NK-92 treated with Interleukin-12 subunit alpha and Interleukin-12 subunit beta, amount 100 ng/mL, for 24 hours (cell line): ENCODE measurements around the gene MARK4.

Source experiments
- DNase-seq: peaks from one replicate; lab custom pipeline; 2025; lab: John Stamatoyannopoulos, UW

MARK4 gene

GRCh38 chr19:45271735-45272108 is 20.7 kb downstream of the MARK4 start:
- DNase-seq = no peak

GRCh38 chr19:45273521-45273855 is 22.4 kb downstream of the MARK4 start:
- no peak for DNase-seq

GRCh38 chr19:45275370-45275971 is 24.4 kb downstream of the MARK4 start:
- no peak for DNase-seq

- no peak for DNase-seq
Observed at GRCh38 chr19:45276284-45276687, 25.2 kb downstream of the MARK4 start.

GRCh38 chr19:45278087-45278486 is 27.0 kb downstream of the MARK4 start:
- DNase-seq = no peak

GRCh38 chr19:45279587-45280192 is 28.6 kb downstream of the MARK4 start:
- no peak for DNase-seq

- DNase-seq = no peak
Observed at GRCh38 chr19:45280471-45280961, 29.4 kb downstream of the MARK4 start.

- no peak for DNase-seq
Observed at GRCh38 chr19:45283443-45284033, 32.5 kb downstream of the MARK4 start.

- no peak for DNase-seq
Observed at GRCh38 chr19:45290381-45290931, 39.4 kb downstream of the MARK4 start.

- no peak for DNase-seq
Observed at GRCh38 chr19:45291834-45292233, 40.8 kb downstream of the MARK4 start.

GRCh38 chr19:45293682-45294081 is 42.6 kb downstream of the MARK4 start:
- DNase-seq = no peak

GRCh38 chr19:45294291-45295029 is 43.4 kb downstream of the MARK4 start:
- no peak for DNase-seq

GRCh38 chr19:45295873-45296272 is 44.8 kb downstream of the MARK4 start:
- DNase-seq = no peak

- DNase-seq = no peak
Observed at GRCh38 chr19:45296355-45296754, 45.3 kb downstream of the MARK4 start.

GRCh38 chr19:45297674-45298073 is 46.6 kb downstream of the MARK4 start:
- DNase-seq = no peak

- DNase-seq = no peak
Observed at GRCh38 chr19:45298264-45298663, 47.2 kb downstream of the MARK4 start.

- no peak for DNase-seq
Observed at GRCh38 chr19:45299719-45300118, 48.6 kb downstream of the MARK4 start.

GRCh38 chr19:45302416-45302815 is 51.3 kb downstream of the MARK4 start:
- no peak for DNase-seq

GRCh38 chr19:45303269-45304060 is 52.4 kb downstream of the MARK4 start:
- no peak for DNase-seq

- no peak for DNase-seq
Observed at GRCh38 chr19:45304141-45304926, 53.3 kb downstream of the MARK4 start.

- no peak for DNase-seq
Observed at GRCh38 chr19:45305007-45305406, 53.9 kb downstream of the MARK4 start.
